Progenitor cell of endocrine pancreas (in vitro differentiated cells): Measurements from ENCODE around the gene PTCD1. TPM values are rescaled to one million over a fixed set of nuclear protein-coding genes. Genes with fewer than 3 reads are reported as not detected.
"Not testable (repeated sequence)": the region's sequence is repeated elsewhere in the genome, so short reads cannot be mapped to it uniquely, and the experiment has no call there.

Source experiments
- DNase-seq: peaks from one replicate; pipeline ENCODE4 v3.0.0; 2021; ENCODE audit warnings: low spot score; ENCODE audit not compliant: unreplicated experiment
- H3K27ac Mint-ChIP-seq: 2 replicates; pipeline ENCODE4 v1.8.0; 2021; ENCODE audit warnings: mild to moderate bottlenecking, moderate library complexity, mixed read lengths
- H3K27me3 Mint-ChIP-seq: 2 replicates; pipeline ENCODE4 v1.8.0; 2021; ENCODE audit warnings: mixed read lengths
- H3K36me3 Mint-ChIP-seq: 2 replicates; pipeline ENCODE4 v1.8.0; 2022; ENCODE audit warnings: mixed read lengths; ENCODE audit not compliant: insufficient read depth
- H3K4me1 Mint-ChIP-seq: 2 replicates; pipeline ENCODE4 v1.8.0; 2021; ENCODE audit warnings: low read depth, mixed read lengths
- H3K4me3 Mint-ChIP-seq: 2 replicates; pipeline ENCODE4 v1.8.0; 2021; ENCODE audit warnings: low read depth, mild to moderate bottlenecking, moderate library complexity, mixed read lengths
- H3K9me3 Mint-ChIP-seq: 2 replicates; pipeline ENCODE4 v1.8.0; 2021; ENCODE audit warnings: low read depth, mixed read lengths
- CTCF ChIP-seq: fragments of 200-600 bp; sonication (generic); IDR thresholded peaks from one replicate; pipeline ENCODE4 v1.5.0; 2021; ENCODE audit warnings: antibody characterized with exemption, mild to moderate bottlenecking; ENCODE audit not compliant: unreplicated experiment
- total RNA-seq: library from RNA; stranded (reverse); gene quantifications from 2 replicates; pipeline ENCODE4 v1.2.1, GENCODE V29; 2021

PTCD1 gene
- total RNA-seq, 1 donor from 2014 or later = 16.8 TPM

GRCh38 chr7:99383203-99383602 is 55.4 kb downstream of the PTCD1 start:
- DNase-seq = no peak
- Mint-ChIP-seq H3K36me3 (peaks cover 4% of the 10 kb centered on the region), H3K9me3 (no peaks in the 10 kb centered on the region), H3K4me3 (no peak overlapping the region), H3K27ac (no peak overlapping the region), H3K27me3 (no peaks in the 10 kb centered on the region), H3K4me1 (no peaks in the 10 kb centered on the region)
- TF ChIP-seq CTCF = no peak

GRCh38 chr7:99381664-99382075 is 56.9 kb downstream of the PTCD1 start:
- no peaks in the 10 kb centered on the region for H3K4me1 Mint-ChIP-seq
- H3K27me3 Mint-ChIP-seq = no peaks in the 10 kb centered on the region
- peaks cover 6% of the 10 kb centered on the region for H3K36me3 Mint-ChIP-seq
- H3K9me3 Mint-ChIP-seq = no peaks in the 10 kb centered on the region
- TF ChIP-seq CTCF = no peak
- no peak overlapping the region for H3K4me3 Mint-ChIP-seq
- H3K27ac Mint-ChIP-seq = no peak overlapping the region
- no peak for DNase-seq

- Mint-ChIP-seq H3K4me3 (no peak overlapping the region), H3K27ac (no peak overlapping the region)
Observed at GRCh38 chr7:99380823-99381663, 57.6 kb downstream of the PTCD1 start.

GRCh38 chr7:99380032-99380822 is 58.4 kb downstream of the PTCD1 start:
- Mint-ChIP-seq H3K36me3 (peaks cover 3% of the 10 kb centered on the region), H3K4me1 (no peaks in the 10 kb centered on the region), H3K27ac (no peak overlapping the region), H3K4me3 (no peak overlapping the region), H3K9me3 (no peaks in the 10 kb centered on the region), H3K27me3 (no peaks in the 10 kb centered on the region)
- DNase-seq = no peak
- TF ChIP-seq CTCF = no peak

More at GRCh38 chr7:99380823-99381663, 57.6 kb downstream of the PTCD1 start:
- H3K36me3 Mint-ChIP-seq = peaks cover 3% of the 10 kb centered on the region
- no peak for DNase-seq
- TF ChIP-seq CTCF = no peak
- H3K27me3 Mint-ChIP-seq = no peaks in the 10 kb centered on the region
- no peaks in the 10 kb centered on the region for H3K4me1 Mint-ChIP-seq
- no peaks in the 10 kb centered on the region for H3K9me3 Mint-ChIP-seq

GRCh38 chr7:99379693-99380031 is 58.9 kb downstream of the PTCD1 start:
- H3K4me3 Mint-ChIP-seq, H3K4me1 Mint-ChIP-seq, H3K36me3 Mint-ChIP-seq, H3K27ac Mint-ChIP-seq, H3K9me3 Mint-ChIP-seq, DNase-seq, H3K27me3 Mint-ChIP-seq: not testable (repeated sequence)
